ENCODE results near the gene HIVEP3.

The HIVEP3 gene

GRCh38 chr1:41776891-41777441, 141.8 kb downstream of the HIVEP3 start:
- Histone ChIP-seq H2AFZ (no peak overlapping the region), H3K27me3 (ENCODE audit: control insufficient read depth, insufficient read depth, low read length) (no peaks in the 10 kb centered on the region), H3K4me1 (no peaks in the 10 kb centered on the region), H3K9me3 (ENCODE audit: control insufficient read depth, low read length) (no peaks in the 10 kb centered on the region), H3K4me2 (ENCODE audit: low read length) (no peak overlapping the region), H3K9ac (no peak overlapping the region), H3K36me3 (ENCODE audit: control insufficient read depth, insufficient read depth, low read length) (no peaks in the 10 kb centered on the region), H3K4me3 (ENCODE audit: low read depth, low read length) (no peak overlapping the region), H3K79me2 (no peaks in the 10 kb centered on the region), H3K27ac (no peak overlapping the region)
- TF ChIP-seq CTCF (IDR thresholded peaks at IDR 0.05) = no peak

- H2AFZ ChIP-seq = no peak overlapping the region
- no peak overlapping the region for H3K4me2 ChIP-seq (ENCODE audit: low read length)
- no peak overlapping the region for H3K9ac ChIP-seq
- H3K36me3 ChIP-seq (ENCODE audit: control insufficient read depth, insufficient read depth, low read length) = no peaks in the 10 kb centered on the region
- no peak for TF ChIP-seq CTCF (IDR thresholded peaks at IDR 0.05)
- no peak overlapping the region for H3K27ac ChIP-seq
- no peaks in the 10 kb centered on the region for H3K9me3 ChIP-seq (ENCODE audit: control insufficient read depth, low read length)
- no peaks in the 10 kb centered on the region for H3K4me1 ChIP-seq
- H3K4me3 ChIP-seq (ENCODE audit: low read depth, low read length) = no peak overlapping the region
- no peaks in the 10 kb centered on the region for H3K79me2 ChIP-seq
- H3K27me3 ChIP-seq (ENCODE audit: control insufficient read depth, insufficient read depth, low read length) = no peaks in the 10 kb centered on the region
Observed at GRCh38 chr1:41775956-41776585, 142.7 kb downstream of the HIVEP3 start.

- Histone ChIP-seq H3K36me3 (ENCODE audit: control insufficient read depth, insufficient read depth, low read length) (no peaks in the 10 kb centered on the region), H2AFZ (no peak overlapping the region), H3K79me2 (no peaks in the 10 kb centered on the region), H3K9me3 (ENCODE audit: control insufficient read depth, low read length) (no peaks in the 10 kb centered on the region), H3K4me1 (no peaks in the 10 kb centered on the region), H3K4me2 (ENCODE audit: low read length) (no peak overlapping the region), H3K27ac (no peak overlapping the region), H3K9ac (no peak overlapping the region), H3K27me3 (ENCODE audit: control insufficient read depth, insufficient read depth, low read length) (no peaks in the 10 kb centered on the region), H3K4me3 (ENCODE audit: low read depth, low read length) (no peak overlapping the region)
- TF ChIP-seq CTCF (IDR thresholded peaks at IDR 0.05) = no peak
Observed at GRCh38 chr1:41774471-41774990, 144.2 kb downstream of the HIVEP3 start.

- no peak overlapping the region for H2AFZ ChIP-seq
- no peak overlapping the region for H3K27ac ChIP-seq
- no peaks in the 10 kb centered on the region for H3K4me1 ChIP-seq
- H3K36me3 ChIP-seq (ENCODE audit: control insufficient read depth, insufficient read depth, low read length) = no peaks in the 10 kb centered on the region
- no peak overlapping the region for H3K9ac ChIP-seq
- no peaks in the 10 kb centered on the region for H3K27me3 ChIP-seq (ENCODE audit: control insufficient read depth, insufficient read depth, low read length)
- no peaks in the 10 kb centered on the region for H3K9me3 ChIP-seq (ENCODE audit: control insufficient read depth, low read length)
- H3K4me2 ChIP-seq (ENCODE audit: low read length) = no peak overlapping the region
- TF ChIP-seq CTCF (IDR thresholded peaks at IDR 0.05) = no peak
- no peaks in the 10 kb centered on the region for H3K79me2 ChIP-seq
- H3K4me3 ChIP-seq (ENCODE audit: low read depth, low read length) = no peak overlapping the region
Observed at GRCh38 chr1:41773842-41774241, 144.9 kb downstream of the HIVEP3 start.

GRCh38 chr1:41773144-41773591, 145.6 kb downstream of the HIVEP3 start:
- Histone ChIP-seq H3K9ac (no peak overlapping the region), H3K27me3 (ENCODE audit: control insufficient read depth, insufficient read depth, low read length) (no peaks in the 10 kb centered on the region), H3K4me2 (ENCODE audit: low read length) (no peak overlapping the region), H3K79me2 (no peaks in the 10 kb centered on the region), H3K9me3 (ENCODE audit: control insufficient read depth, low read length) (no peaks in the 10 kb centered on the region), H3K27ac (no peak overlapping the region), H3K4me1 (no peaks in the 10 kb centered on the region), H3K4me3 (ENCODE audit: low read depth, low read length) (no peak overlapping the region), H3K36me3 (ENCODE audit: control insufficient read depth, insufficient read depth, low read length) (no peaks in the 10 kb centered on the region), H2AFZ (no peak overlapping the region)
- TF ChIP-seq CTCF (IDR thresholded peaks at IDR 0.05) = no peak

Measured in parathyroid adenoma (tissue), 2 donors.